Central memory CD4-positive, alpha-beta T cell (primary cell): ENCODE results near the gene LRRC56.
A peak's percentile ranks its signal among the peaks of the same experiment; 100 is the strongest.

Experiments used
- DNase-seq: peaks from one replicate; pipeline ENCODE4 v3.0.0; 2022

LRRC56 gene

DNA sequence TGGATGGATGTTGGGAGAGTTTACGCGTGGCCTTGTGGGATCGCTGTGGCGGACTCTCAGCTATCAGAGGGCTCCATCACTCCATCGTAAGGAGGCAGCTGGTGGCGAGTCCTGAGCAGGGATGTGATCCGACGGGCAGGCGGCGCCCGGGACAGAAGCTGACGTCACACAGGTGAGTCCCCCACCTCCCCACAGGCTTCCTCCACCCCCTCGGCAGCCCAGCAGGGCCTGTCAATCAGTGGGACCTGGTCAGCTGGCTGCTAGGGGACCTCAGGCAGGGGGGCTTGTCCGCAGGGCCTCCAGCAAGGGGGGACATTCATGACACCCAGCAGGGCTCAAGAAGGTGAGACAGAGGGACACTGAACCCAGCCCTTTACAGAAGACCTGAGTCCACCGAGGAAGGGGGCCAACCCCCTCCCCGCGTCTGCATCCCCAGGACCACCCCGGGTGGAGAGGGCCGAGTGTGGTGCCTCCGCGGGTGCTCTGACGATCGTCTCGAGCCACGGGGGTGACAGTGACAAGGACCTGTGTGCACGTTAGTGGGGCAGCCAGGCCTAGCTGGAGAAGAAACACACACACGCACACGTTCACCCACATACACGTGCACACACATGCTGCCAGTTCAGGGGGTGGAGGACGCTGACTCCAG, 9.0 kb upstream of the LRRC56 start:
- no peak for DNase-seq

DNA sequence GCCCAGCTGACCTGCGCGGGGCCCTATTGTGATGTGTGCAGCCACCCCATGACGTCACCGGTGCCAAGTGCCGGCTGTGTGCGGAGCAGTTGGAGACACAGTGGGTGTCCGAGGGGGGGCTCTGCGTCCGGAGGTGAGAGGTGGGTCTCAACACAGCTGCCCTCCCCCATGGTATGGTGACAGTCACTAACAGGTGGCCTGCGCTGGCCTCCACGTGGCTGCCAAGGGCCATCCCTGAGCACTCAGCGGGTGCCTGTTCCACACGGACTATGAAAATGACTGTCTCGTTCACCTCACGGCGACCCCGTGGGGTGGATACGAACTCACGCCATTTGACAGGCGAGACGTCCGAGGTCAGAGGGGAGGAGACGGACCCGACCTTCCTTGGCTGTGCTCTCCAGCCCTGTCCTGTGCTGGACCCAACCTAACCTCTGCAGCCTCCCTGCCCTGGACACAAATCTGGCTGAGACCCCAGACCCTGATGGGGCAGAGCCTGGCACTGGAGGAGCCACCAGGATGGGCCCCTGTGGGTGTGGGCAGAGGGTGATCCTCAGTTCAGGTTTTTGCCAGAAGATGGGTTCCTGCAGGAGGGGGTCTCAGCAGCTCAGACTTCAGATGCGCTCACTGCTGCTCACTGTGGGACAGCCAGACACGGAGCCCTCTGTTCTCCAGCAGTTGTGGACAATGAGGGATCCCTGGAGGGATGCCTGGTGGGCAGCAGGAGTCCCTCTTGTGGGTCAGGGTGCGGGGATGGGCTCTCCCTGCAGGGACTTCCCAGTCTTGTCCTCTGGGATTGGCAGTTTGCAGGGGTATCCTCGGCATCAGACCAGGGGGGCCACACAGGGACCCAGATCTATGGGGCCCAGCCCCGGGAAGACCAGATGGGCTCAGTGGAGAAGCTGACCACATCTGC, 8.3 kb upstream of the LRRC56 start:
- no peak for DNase-seq

DNA sequence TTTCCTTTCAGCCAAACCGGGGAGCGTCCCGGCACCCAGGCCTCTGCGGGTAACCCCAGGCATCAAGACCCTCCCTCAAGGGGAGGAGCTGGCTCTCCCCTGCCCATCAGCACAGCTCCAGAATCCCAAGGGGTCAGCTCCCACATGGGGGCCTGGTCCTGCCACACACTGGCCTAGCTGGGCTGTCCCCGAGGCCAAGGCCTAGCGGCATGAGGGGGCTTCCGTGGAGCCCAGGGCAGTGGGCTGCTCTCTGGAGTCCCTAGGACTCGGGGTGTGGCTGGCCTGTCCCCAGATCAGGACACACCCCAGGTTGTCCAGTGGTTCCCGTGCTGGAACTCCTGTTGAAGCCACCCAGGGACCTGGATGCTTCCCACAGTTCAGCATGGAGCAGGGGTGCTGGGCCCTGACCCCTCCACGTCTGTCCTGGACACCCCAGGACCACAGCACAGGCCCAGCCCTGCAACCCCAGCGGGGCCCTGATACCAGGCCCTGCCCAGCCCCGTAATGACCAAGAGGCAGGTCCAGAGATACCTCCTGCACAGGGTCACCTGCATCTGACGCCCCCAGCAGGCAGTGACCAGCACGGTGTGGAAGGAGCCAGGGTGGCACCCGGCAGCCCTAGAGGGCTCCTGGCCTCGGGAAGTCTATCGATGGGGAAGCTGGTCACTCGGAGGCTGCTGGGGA, 7.5 kb upstream of the LRRC56 start:
- no peak for DNase-seq

- DNase-seq = no peak
These were observed 6.1 kb upstream of the LRRC56 start for GRCh38 chr11:530960-531831.

GRCh38 chr11:531919-532526, 5.3 kb upstream of the LRRC56 start:
- no peak for DNase-seq

- no peak for DNase-seq
These were observed 4.8 kb upstream of the LRRC56 start for GRCh38 chr11:532527-532985.

DNA sequence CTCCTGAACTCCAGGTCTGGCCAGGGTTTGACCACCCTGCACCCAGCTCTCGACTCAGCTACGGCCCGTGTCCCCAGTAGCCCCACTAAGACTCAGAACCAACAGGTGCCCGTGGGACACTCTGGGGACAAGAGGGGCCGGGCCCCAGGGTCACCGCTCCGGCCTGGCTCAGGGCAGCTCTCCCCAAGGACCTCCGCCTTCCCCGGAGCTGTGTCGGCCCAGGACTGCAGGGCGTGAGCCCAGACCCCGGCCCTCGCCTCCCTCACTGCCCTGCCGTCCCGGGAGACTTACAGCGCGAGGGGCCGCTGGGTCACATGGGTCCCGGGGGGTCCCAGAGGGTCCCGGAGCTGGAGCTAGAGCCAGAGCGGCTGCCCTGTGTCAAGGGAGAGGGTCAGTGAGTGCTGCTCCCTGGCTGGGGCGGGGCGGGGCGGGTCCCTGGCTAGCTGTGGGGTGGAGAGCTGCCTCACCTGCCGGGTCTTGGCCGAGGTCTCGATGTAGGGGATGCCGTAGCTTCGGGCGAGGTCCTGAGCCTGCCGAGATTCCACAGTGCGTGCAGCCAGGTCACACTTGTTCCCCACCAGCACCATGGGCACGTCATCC, 4.2 kb upstream of the LRRC56 start:
- DNase-seq = no peak

DNA sequence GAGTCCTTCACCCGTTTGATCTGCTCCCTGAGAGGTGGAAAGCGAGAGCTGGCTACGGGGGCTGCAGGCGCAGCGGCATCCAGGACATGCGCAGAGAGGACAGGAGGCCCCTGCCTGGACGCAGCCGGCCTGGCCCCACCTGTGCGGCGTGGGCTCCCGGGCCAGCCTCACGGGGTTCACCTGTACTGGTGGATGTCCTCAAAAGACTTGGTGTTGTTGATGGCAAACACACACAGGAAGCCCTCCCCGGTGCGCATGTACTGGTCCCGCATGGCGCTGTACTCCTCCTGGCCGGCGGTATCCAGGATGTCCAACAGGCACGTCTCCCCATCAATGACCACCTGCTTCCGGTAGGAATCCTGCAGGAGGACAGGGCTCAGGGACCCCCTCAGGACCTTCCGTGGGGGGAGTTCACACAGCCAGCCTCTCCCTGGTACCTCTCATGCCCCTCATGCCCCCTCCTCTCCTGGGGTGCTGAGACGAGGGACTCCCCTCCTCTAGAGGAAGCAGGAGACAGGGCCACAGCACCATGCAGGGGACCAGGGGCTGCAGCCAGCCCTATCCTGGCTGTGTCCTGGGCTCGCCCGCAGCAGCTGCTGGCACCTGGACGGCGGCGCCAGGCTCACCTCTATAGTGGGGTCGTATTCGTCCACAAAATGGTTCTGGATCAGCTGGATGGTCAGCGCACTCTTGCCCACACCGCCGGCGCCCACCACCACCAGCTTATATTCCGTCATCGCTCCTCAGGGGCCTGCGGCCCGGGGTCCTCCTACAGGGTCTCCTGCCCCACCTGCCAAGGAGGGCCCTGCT, 3.5 kb upstream of the LRRC56 start:
- no peak for DNase-seq

DNA sequence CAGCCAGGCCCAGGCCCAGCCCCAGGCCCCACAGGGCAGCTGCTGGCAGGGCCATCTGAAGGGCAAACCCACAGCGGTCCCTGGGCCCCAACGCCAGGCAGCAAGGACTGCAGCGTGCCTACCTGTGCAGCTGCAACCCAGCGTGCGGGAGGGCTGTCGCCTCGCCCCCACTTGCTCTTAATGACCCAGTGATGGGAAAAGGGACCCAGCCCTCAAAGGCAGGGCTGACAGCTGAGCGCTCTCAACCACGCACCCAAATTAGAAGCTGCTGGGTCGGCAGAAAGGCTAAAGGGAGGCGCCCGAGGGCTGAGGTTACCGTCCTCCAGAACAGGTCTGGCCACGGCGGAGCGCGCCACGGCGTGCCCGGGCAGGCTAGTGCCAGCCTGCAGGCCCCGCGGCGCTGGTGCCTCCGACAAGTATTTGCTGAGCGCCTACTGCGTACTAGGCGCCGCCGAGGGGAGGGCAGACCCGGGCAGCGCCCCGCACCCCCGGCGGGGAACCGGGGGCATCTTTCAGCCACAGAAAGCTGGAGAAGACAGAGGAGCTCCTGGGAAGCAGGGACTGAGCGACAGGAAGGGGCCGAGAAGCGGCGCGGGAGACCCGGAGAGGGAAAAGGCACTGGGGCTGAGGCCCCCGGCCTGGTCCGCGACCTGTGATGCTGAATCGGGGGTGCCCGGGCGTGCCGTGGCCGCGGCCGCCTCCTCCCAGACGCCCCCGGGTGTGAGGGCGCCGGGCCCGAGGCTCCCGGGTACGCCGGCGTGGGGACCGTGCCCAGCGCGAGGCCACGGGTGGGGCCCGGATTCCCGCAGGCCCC, 2.7 kb upstream of the LRRC56 start:
- no peak for DNase-seq

DNA sequence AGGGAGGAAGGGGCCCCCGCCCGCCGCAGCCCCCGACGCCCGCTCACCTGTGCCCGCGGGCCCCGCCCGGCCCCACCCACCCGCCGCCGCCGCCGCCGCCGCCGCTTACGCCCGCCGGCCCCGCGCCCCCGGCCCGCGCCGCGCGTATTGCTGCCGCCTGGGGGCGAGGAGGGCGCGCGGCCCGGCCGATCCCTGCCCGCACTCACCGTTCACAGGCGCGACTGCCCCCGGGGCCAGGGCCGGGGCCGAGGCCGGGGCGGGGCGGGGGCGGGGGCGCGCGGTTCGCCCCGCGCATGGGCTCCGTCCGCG, 2.2 kb upstream of the LRRC56 start:
- no peak for DNase-seq

DNA sequence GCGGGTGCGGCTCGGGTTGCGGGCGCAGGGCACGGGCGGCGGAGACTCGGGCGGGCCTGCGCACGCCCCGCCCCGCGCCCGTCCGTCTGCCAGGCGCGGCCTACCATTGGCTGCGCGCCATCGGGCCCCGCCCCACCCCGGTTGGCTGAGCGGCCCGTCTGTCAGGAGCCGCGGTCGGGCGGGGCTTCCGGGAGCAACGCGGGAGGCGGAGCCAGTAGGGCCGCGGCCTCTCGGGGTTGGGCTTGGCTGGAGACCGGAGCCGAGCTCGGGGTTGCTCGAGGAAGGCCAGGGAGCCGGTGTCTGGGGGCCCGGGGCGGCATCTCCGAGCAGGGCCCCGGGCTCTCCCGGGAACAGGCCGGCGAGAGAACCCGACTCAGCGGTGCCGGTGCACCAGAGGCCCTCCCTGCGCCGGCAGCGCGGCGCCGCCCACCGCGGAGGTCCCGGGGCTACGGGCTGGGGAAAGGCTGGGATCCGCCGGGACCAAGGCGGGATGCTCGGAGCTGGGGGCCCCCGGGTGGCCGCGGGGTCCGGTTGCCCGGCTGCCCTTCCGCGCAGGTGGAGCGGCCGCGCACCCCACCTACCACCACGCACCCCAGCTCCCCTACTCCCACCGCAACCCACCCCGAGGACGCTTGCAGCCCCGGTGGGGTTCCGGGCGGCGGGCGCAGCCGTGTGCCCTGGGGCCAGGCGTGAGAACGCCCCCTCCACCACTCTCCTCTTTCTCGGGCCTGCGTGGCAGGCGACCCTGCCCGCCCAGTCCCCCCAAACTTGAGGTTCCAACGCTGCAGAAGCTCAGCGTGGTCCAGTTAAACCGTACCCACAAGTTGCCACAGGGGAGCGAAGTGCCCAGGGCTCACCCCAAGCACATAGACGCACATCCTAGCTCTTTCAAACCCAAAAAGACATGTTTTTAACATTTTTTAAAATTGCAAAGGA, 1.5 kb upstream of the LRRC56 start, which contains the start of gene HRAS:
Gene HRAS, minus strand, starts transcription at position 58 of the 936 bp plus-strand sequence.
- DNase-seq = peak; percentile 96

DNA sequence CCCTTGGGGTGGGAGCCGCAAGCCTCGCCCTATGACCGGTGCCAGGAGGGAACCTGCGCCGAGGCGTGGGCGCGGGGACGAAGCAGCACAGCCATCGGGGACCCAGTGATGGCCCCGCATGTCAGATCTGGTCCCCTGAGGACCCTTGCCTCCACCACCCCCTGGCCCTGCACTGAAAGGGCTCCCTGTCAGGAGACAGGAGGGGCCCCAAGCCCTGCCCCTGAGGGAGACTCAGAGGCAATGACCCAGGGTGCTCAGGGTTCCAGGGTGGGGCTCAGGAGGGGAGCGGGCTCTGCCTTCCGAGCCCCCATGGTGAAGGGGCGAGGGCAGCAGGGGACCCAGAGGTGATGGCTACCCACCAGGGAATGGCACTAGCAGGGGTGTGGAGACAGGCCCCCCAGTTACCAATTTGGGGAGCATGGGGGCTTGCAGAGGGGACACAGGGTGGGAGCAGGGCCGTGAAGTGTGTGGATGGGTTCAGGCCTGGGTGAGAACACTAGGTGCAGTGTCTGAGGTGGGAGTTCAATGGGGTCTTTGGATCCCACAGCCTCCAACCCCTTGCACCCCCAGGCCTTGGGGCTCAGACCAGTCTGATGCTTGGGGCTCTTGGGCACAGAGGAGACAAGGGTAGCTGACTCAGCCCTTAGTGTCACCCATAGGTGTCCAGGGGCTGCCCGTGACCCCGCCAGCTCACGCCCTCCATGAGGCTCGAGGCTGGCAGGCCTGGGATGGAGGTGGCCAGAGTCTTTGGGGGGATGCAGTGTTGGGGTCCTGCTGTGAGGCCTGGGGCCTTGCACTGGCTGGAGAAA, 499 bp downstream of the LRRC56 start:
- no peak for DNase-seq

DNA sequence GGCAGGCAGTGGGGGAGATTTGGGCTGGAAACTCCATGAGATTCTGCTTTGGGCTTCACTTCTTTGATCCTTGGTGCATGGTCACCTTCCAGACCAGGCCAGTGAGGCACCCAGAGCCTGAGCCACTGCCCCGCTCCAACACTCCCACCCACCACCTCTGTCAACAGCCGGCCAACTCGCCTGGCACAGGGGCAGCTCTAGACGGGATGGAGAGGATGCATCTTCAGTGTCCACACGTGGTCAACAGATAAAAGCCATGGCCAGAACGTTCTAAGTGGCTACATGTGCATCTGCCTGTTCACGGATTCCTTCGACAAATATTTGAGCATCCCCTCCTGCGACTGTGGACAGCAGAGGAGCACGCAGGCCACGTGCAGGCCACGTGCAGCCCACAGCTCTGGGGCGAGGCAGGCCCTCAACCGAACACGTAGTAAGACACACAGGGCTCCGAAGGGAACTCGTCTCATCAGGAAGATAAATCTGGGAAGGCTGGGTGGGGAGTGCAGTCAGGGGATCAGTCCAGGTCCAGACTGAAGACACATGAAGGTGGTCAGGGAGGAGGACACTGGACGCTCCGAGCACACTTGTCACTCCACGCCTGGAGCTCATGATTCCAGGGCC, 1.2 kb downstream of the LRRC56 start:
- DNase-seq = no peak

DNA sequence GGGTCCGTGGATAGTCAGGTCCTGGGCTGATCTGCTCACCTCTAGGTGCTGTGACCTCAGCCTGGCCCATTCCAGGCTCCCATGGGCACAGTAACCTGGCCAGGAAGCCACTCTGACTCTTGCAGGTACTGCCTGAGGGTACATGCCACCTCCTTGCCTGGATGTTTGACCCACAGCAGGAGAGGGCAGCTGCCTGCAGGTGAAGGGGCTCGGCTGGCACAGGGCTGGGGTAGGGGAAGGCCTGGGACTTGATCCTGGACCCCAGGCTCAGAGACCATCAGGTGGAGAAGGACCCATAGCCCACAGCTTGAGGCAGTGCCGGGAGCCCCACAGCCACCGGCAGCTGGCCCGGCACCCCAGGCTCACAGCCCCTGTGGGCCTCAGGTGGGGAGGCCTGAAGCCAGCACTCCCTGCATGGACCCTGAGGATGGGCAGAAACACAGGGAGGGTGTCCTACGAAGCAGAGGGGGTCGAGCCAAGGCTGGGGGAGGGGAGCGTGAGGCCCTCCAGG, 2.7 kb downstream of the LRRC56 start:
- DNase-seq = no peak

DNA sequence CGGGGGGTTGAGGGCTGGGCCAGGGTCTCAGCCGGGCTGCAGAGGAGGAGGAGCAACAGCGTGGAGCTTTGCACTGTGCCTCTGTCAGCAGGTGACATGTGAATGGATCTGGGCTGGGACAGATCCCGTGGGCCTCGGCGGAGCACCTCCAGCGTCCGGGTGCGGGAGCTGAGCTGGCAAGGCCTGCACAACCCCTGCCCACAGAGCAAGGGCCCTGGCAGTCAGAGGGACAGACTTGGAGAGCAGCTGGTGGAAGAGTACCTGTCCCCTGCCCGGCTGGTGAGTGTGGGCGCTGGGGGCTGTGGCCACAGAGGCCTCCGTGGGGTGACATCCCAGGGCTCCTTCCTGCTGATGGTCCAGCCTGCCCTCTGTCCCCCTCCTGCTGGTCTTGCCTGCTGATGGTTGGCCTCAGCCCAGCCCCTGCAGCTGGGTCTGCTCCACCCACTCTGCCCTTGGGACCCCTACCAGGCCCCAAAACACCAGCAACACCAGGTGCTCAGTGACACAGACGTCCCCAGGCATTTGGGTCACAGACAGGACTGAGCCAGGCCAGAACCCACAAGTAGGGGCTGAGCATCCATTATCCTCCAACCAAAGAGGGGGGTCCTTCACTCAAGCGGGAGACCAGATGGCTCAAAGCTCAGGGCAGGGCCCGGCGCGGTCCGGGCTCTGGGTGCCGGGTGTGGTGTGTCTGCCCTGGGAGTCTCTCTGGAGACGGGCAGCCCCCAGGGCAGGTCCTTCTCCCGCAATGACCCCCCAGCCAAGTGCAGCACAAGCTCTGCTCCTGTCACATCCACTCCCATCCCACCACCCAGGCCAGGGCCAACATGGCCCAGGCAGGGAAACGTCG, 3.5 kb downstream of the LRRC56 start:
- no peak for DNase-seq

DNA sequence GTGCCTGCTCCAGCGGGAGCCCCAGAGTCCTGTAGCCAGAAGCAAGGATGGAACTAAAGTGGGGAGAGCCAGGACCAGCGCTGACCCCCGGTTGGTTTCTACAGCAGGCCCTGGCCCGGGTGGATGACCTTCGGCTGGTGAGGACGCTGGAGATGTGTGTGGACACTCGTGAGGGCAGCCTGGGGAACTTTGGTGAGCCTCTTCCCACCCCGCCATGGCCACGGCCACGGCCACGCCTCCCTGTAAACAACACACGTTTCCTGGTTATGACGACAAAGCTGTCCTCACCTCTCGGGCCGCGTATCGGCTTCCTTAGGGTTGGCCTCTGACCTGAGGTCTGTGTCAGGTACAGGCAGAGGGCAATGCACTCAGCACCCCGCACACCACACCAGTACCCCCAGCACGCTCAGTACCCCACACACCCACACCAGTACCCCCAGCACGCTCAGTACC, 4.1 kb downstream of the LRRC56 start:
- no peak for DNase-seq
